MV-4-11 (cell line): ENCODE results near the gene SLC44A1.

Experiments used
- DNase-seq: peaks from one replicate; lab custom pipeline; 2025; lab: John Stamatoyannopoulos, UW

SLC44A1 gene

GRCh38 chr9:105244003-105244733 lies at the start of gene SLC44A1:
TSS of gene SLC44A1 (plus strand) at chr9:105244651. CDS start at chr9:105244869, 218 bp downstream.
- peak; percentile 93 for DNase-seq

- DNase-seq = no peak
Measured at GRCh38 chr9:105195259-105195658, 49.2 kb upstream of the SLC44A1 start.

- peak; percentile 13 for DNase-seq
Measured at GRCh38 chr9:105198023-105198422, 46.4 kb upstream of the SLC44A1 start.

GRCh38 chr9:105198865-105199264 lies 45.6 kb upstream of the SLC44A1 start:
- peak; percentile 80 for DNase-seq

- DNase-seq = no peak
Measured at GRCh38 chr9:105204416-105204815, 40.0 kb upstream of the SLC44A1 start.

- DNase-seq = no peak
Measured at GRCh38 chr9:105205787-105206495, 38.5 kb upstream of the SLC44A1 start.

GRCh38 chr9:105206496-105206820 lies 38.0 kb upstream of the SLC44A1 start:
- DNase-seq = no peak

GRCh38 chr9:105206821-105207699 lies 37.4 kb upstream of the SLC44A1 start:
- DNase-seq = peak; percentile 54

- no peak for DNase-seq
Measured at GRCh38 chr9:105216440-105217178, 27.8 kb upstream of the SLC44A1 start.

GRCh38 chr9:105218673-105219072 lies 25.8 kb upstream of the SLC44A1 start:
- DNase-seq = no peak

GRCh38 chr9:105219291-105219805 lies 25.1 kb upstream of the SLC44A1 start:
- no peak for DNase-seq

GRCh38 chr9:105220451-105220850 lies 24.0 kb upstream of the SLC44A1 start:
- DNase-seq = no peak

- DNase-seq = no peak
Measured at GRCh38 chr9:105223544-105224140, 20.8 kb upstream of the SLC44A1 start.

- no peak for DNase-seq
Measured at GRCh38 chr9:105226055-105226454, 18.4 kb upstream of the SLC44A1 start.

- DNase-seq = no peak
Measured at GRCh38 chr9:105232207-105232606, 12.2 kb upstream of the SLC44A1 start.

- no peak for DNase-seq
Measured at GRCh38 chr9:105233873-105234272, 10.6 kb upstream of the SLC44A1 start.

GRCh38 chr9:105236261-105236660 lies 8.2 kb upstream of the SLC44A1 start:
- peak; percentile 58 for DNase-seq

- DNase-seq = no peak
Measured at GRCh38 chr9:105237246-105237645, 7.2 kb upstream of the SLC44A1 start.

GRCh38 chr9:105238302-105238701 lies 6.1 kb upstream of the SLC44A1 start:
- DNase-seq = no peak

- DNase-seq = no peak
Measured at GRCh38 chr9:105241356-105242043, 3.0 kb upstream of the SLC44A1 start.

- no peak for DNase-seq
Measured at GRCh38 chr9:105242062-105242461, 2.4 kb upstream of the SLC44A1 start.
